Nephron (organoid): ENCODE results near the gene YIPF1.

ENCODE experiments used
- H3K27ac Mint-ChIP-seq, 3 experiments: 2 replicates each; pipeline ENCODE4 v1.8.0; 2020; ENCODE audit warnings: mixed read lengths in 3 of 3, mild to moderate bottlenecking in 2 of 3, moderate library complexity in 1 of 3
- H3K27me3 Mint-ChIP-seq: 2 replicates; pipeline ENCODE4 v1.8.0; 2021; ENCODE audit warnings: low read depth, mild to moderate bottlenecking, moderate library complexity, mixed read lengths
- H3K36me3 Mint-ChIP-seq: 2 replicates; pipeline ENCODE4 v1.8.0; 2020; ENCODE audit warnings: low read depth, mixed read lengths
- H3K4me1 Mint-ChIP-seq: 2 replicates; pipeline ENCODE4 v1.8.0; 2020; ENCODE audit warnings: mixed read lengths
- H3K4me3 Mint-ChIP-seq, 3 experiments: 2 replicates each; pipeline ENCODE4 v1.8.0; 2020; ENCODE audit warnings: mild to moderate bottlenecking in 3 of 3, mixed read lengths in 3 of 3, moderate library complexity in 2 of 3
- H3K9me3 Mint-ChIP-seq: 2 replicates; pipeline ENCODE4 v1.8.0; 2020; ENCODE audit warnings: mixed read lengths
- CTCF ChIP-seq, 3 experiments: fragments of 200-600 bp; sonication (generic); IDR thresholded peaks; one replicate each; pipeline ENCODE4 v1.5.0; 2021; ENCODE audit warnings: antibody characterized with exemption in 3 of 3; ENCODE audit not compliant: unreplicated experiment in 3 of 3

Gene YIPF1

DNA sequence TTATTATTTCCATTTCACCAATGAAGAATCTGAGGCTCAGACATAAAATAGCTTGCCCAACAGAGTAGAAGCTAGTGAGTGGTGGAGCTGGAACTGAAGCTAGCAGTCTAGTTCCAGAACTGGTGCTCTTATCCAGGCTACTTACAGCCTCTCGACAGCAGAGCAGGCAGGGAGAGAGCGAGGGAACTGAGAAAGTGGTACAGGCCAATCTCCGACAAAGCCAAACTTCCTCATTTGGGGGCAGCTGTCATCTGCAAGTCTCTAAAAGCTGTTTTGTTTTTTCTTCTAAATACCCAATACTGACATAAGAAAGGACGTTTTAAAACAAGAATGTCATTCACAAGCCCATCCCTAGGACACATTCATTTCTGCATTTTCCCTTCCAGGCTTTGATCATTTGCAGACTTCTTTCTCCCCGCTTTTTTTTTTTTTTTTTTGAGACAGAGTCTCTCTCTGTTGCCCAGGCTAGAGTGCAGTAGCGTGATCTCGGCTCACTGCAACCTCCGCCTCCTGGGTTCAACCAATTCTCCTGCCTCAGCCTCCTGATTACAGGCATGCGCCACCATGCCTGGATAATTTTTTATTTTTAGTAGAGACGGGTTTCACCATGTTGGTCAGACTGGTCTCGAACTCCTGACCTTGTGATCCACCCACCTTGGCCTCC lies 20.0 kb downstream of the YIPF1 start:
- H3K9me3 Mint-ChIP-seq = no peaks in the 10 kb centered on the region
- peaks cover 39% of the 10 kb centered on the region for H3K36me3 Mint-ChIP-seq
- no peaks in the 10 kb centered on the region for H3K27me3 Mint-ChIP-seq
- no peaks in the 10 kb centered on the region for H3K4me1 Mint-ChIP-seq
- no peak overlapping the region for H3K4me3 Mint-ChIP-seq
- no peak for TF ChIP-seq CTCF (IDR thresholded peaks at IDR 0.05; ENCODE audit: unreplicated experiment in 3 of 3)
- H3K27ac Mint-ChIP-seq = no peak overlapping the region

GRCh38 chr1:53868565-53868964 lies 21.0 kb downstream of the YIPF1 start:
- H3K4me1 Mint-ChIP-seq = no peaks in the 10 kb centered on the region
- no peaks in the 10 kb centered on the region for H3K27me3 Mint-ChIP-seq
- no peak for TF ChIP-seq CTCF (IDR thresholded peaks at IDR 0.05; ENCODE audit: unreplicated experiment in 3 of 3)
- no peak overlapping the region for H3K4me3 Mint-ChIP-seq
- no peaks in the 10 kb centered on the region for H3K9me3 Mint-ChIP-seq
- H3K27ac Mint-ChIP-seq = no peak overlapping the region
- peaks cover 39% of the 10 kb centered on the region for H3K36me3 Mint-ChIP-seq

DNA sequence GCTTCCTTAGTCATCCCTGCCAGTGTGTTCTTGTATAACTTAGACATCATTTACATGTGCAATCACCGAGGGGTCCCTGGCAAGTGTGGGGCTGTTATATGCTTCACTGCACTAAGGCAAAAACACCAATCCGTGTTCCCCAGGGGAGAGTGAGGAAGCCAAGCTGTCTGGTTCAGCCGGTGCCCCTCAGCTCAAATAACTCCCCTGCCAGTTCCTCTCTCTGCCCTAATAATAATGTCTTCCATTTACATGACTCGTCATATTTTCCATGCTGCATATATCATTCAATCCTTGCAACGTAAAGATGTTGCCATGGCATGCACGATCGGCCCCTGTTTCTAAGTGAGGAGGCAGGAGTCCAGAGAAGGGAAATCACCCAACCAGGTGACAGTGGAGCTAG lies 27.1 kb downstream of the YIPF1 start:
- Mint-ChIP-seq H3K36me3 (peaks cover 24% of the 10 kb centered on the region), H3K9me3 (no peaks in the 10 kb centered on the region)

DNA sequence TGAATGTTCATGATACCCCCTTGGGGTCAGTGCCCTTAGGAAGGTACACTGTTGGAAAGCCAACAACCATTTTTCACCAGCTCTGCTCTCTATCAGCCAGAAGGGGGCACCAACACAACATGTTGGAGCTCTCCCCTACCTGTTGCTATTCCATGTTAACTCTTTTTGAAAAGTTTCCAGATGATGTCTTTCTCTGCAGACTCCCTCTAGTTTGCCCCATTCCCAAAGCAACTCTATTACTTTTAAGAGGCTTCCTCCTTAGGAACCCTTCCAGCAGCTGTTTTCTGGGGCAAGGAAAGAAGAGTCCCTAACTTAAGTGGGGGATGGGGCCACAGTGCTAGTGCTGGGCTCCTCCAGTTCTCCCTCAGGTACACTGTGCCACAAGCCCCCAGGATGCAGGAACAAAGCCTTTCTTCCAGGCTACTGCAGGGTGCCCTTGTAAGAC lies 28.6 kb downstream of the YIPF1 start:
- peaks cover 20% of the 10 kb centered on the region for H3K36me3 Mint-ChIP-seq
- peak; percentile 77 to 83 (median 79) for TF ChIP-seq CTCF (IDR thresholded peaks at IDR 0.05; ENCODE audit: unreplicated experiment in 3 of 3)
- H3K4me3 Mint-ChIP-seq = no peak overlapping the region
- H3K4me1 Mint-ChIP-seq = no peaks in the 10 kb centered on the region
- no peaks in the 10 kb centered on the region for H3K27me3 Mint-ChIP-seq
- no peak overlapping the region for H3K27ac Mint-ChIP-seq
- H3K9me3 Mint-ChIP-seq = no peaks in the 10 kb centered on the region

More for the DNA sequence above, 27.1 kb downstream of the YIPF1 start:
- Mint-ChIP-seq H3K27me3 (no peaks in the 10 kb centered on the region), H3K4me1 (no peaks in the 10 kb centered on the region), H3K4me3 (no peak overlapping the region), H3K27ac (no peak overlapping the region)
- TF ChIP-seq CTCF (IDR thresholded peaks at IDR 0.05; ENCODE audit: unreplicated experiment in 3 of 3) = no peak

DNA sequence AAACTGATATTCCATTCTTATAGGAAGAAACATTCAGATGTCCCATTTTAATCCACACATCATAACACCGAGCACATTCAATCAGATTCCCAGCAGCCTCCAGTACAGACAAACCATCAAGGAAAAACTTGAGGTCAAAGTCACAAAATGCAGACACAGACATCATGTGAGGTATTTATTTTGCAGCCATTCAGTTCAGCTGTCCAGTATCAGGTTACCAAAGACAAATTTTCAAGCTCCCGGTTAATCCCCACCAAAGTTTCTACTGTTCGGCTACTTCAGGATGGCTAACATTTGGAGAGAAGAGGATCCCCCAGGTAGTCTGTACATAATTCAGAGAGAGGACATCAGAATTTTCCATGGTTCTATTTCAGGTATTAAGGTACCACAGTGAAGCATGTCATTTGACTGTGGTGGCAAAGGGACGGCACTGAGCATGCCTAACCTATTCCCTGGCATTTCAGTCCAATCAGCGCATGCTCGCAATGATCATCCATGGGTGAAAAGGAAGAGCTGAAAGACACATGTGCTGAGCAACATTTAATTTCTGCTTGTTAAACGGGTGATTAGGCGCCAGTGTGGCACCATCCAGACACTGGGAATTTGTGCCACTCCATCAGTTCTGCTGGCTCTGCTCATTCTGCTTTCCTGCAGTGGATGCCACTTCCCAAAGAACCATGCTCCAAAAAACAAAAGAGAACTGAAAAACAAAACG lies 37.9 kb downstream of the YIPF1 start:
- H3K27me3 Mint-ChIP-seq = no peaks in the 10 kb centered on the region

More for the DNA sequence above, 37.9 kb downstream of the YIPF1 start:
- Mint-ChIP-seq H3K27ac (peak overlapping the region; percentile 23 to 75 (median 30)), H3K9me3 (no peaks in the 10 kb centered on the region), H3K4me3 (no peak overlapping the region), H3K36me3 (peaks cover 59% of the 10 kb centered on the region), H3K4me1 (peaks cover 27% of the 10 kb centered on the region)
- no peak for TF ChIP-seq CTCF (IDR thresholded peaks at IDR 0.05; ENCODE audit: unreplicated experiment in 3 of 3)
